HG02798 (cell line): ENCODE results near the gene SYMPK.
"Not testable (repeated sequence)": the region's sequence is repeated elsewhere in the genome, so short reads cannot be mapped to it uniquely, and the experiment has no call there.

Experiments
- ATAC-seq: cut with Tn5 transposase; IDR thresholded peaks from one replicate; pipeline ENCODE4 v1.9.1; 2021; ENCODE audit warnings: mild to moderate bottlenecking; ENCODE audit not compliant: unreplicated experiment, poor library complexity

SYMPK gene

GRCh38 chr19:45814166-45814780 is 48.7 kb downstream of the SYMPK start:
- ATAC-seq, result no peak

- ATAC-seq, result no peak
Observed at GRCh38 chr19:45812297-45812696, 50.6 kb downstream of the SYMPK start.

GRCh38 chr19:45809643-45810159 is 53.2 kb downstream of the SYMPK start:
- ATAC-seq, result no peak

- ATAC-seq, result no peak
Observed at GRCh38 chr19:45805719-45806118, 57.2 kb downstream of the SYMPK start.

- ATAC-seq, result no peak
Observed at GRCh38 chr19:45804959-45805230, 58.1 kb downstream of the SYMPK start.

- no peak for ATAC-seq
Observed at GRCh38 chr19:45804140-45804958, 58.6 kb downstream of the SYMPK start.

- no peak for ATAC-seq
Observed at GRCh38 chr19:45801603-45802175, 61.3 kb downstream of the SYMPK start.

- ATAC-seq, result no peak
Observed at GRCh38 chr19:45800070-45800553, 62.8 kb downstream of the SYMPK start.

- ATAC-seq, result not testable (repeated sequence)
Observed at GRCh38 chr19:45799541-45799940, 63.4 kb downstream of the SYMPK start.

GRCh38 chr19:45798995-45799517 is 63.9 kb downstream of the SYMPK start:
- ATAC-seq, result peak; percentile 44

GRCh38 chr19:45794627-45795026 is 68.3 kb downstream of the SYMPK start:
- no peak for ATAC-seq

- no peak for ATAC-seq
Observed at GRCh38 chr19:45793876-45794275, 69.1 kb downstream of the SYMPK start.

- no peak for ATAC-seq
Observed at GRCh38 chr19:45793178-45793564, 69.8 kb downstream of the SYMPK start.

GRCh38 chr19:45792470-45793177 is 70.3 kb downstream of the SYMPK start, which contains the start of gene DMWD:
TSS of gene DMWD (minus strand) at chr19:45792845. CDS start at chr19:45792756, 89 bp downstream.
- ATAC-seq, result peak; percentile 97

- ATAC-seq, result no peak
Observed at GRCh38 chr19:45791744-45792469, 71.0 kb downstream of the SYMPK start.

GRCh38 chr19:45790942-45791341 is 72.0 kb downstream of the SYMPK start:
- no peak for ATAC-seq

- ATAC-seq, result no peak
Observed at GRCh38 chr19:45789035-45789786, 73.7 kb downstream of the SYMPK start.

GRCh38 chr19:45786533-45786894 is 76.4 kb downstream of the SYMPK start:
- ATAC-seq, result no peak
